HG03064 (cell line): ENCODE results near the gene TMEM132D.

Experiments used
- ATAC-seq: cut with Tn5 transposase; IDR thresholded peaks from one replicate; pipeline ENCODE4 v1.9.1; 2021; ENCODE audit warnings: low read depth; ENCODE audit not compliant: unreplicated experiment

The TMEM132D gene

GRCh38 chr12:129607301-129607700, 296.5 kb downstream of the TMEM132D start:
- no peak for ATAC-seq

- no peak for ATAC-seq
Observed at GRCh38 chr12:129606239-129606638, 297.6 kb downstream of the TMEM132D start.

- no peak for ATAC-seq
Observed at GRCh38 chr12:129605666-129606065, 298.2 kb downstream of the TMEM132D start.

- ATAC-seq: no peak
Observed at GRCh38 chr12:129604506-129604905, 299.3 kb downstream of the TMEM132D start.

- no peak for ATAC-seq
Observed at GRCh38 chr12:129599406-129599805, 304.4 kb downstream of the TMEM132D start.

GRCh38 chr12:129594098-129594497, 309.7 kb downstream of the TMEM132D start:
- ATAC-seq: no peak

GRCh38 chr12:129592449-129592848, 311.4 kb downstream of the TMEM132D start:
- no peak for ATAC-seq

GRCh38 chr12:129589503-129589902, 314.3 kb downstream of the TMEM132D start:
- ATAC-seq: no peak

- no peak for ATAC-seq
Observed at GRCh38 chr12:129588142-129588541, 315.7 kb downstream of the TMEM132D start.

- no peak for ATAC-seq
Observed at GRCh38 chr12:129585296-129585695, 318.5 kb downstream of the TMEM132D start.

GRCh38 chr12:129579879-129580278, 323.9 kb downstream of the TMEM132D start:
- no peak for ATAC-seq

GRCh38 chr12:129571901-129572494, 331.8 kb downstream of the TMEM132D start:
- no peak for ATAC-seq

- ATAC-seq: no peak
Observed at GRCh38 chr12:129570796-129571400, 332.9 kb downstream of the TMEM132D start.

GRCh38 chr12:129566800-129567199, 337.0 kb downstream of the TMEM132D start:
- no peak for ATAC-seq

GRCh38 chr12:129564768-129565167, 339.1 kb downstream of the TMEM132D start:
- ATAC-seq: no peak

GRCh38 chr12:129563266-129563665, 340.6 kb downstream of the TMEM132D start:
- no peak for ATAC-seq

- ATAC-seq: no peak
Observed at GRCh38 chr12:129561304-129561703, 342.5 kb downstream of the TMEM132D start.

GRCh38 chr12:129559776-129560175, 344.0 kb downstream of the TMEM132D start:
- no peak for ATAC-seq

- no peak for ATAC-seq
Observed at GRCh38 chr12:129558036-129558435, 345.8 kb downstream of the TMEM132D start.

- ATAC-seq: no peak
Observed at GRCh38 chr12:129556082-129556481, 347.7 kb downstream of the TMEM132D start.

- no peak for ATAC-seq
Observed at GRCh38 chr12:129552996-129553750, 350.7 kb downstream of the TMEM132D start.

GRCh38 chr12:129551441-129551840, 352.4 kb downstream of the TMEM132D start:
- no peak for ATAC-seq
